Subcutaneous abdominal adipose tissue (tissue), 5 donors: ENCODE results near the gene CRYBA2.
A peak's percentile ranks its signal among the peaks of the same experiment; 100 is the strongest.

Source experiments
- H3K27ac ChIP-seq: one replicate; pipeline ENCODE4 v1.7.0; 2013; ENCODE audit warnings: low read depth, mild to moderate bottlenecking, inconsistent platforms, low read length, moderate library complexity
- H3K27me3 ChIP-seq, 5 donors: one replicate each; pipeline ENCODE4 v1.7.0; 2013; ENCODE audit warnings: low read length in 5 of 5, inconsistent platforms in 1 of 5; ENCODE audit not compliant: control insufficient read depth in 5 of 5, insufficient read depth in 4 of 5
- H3K36me3 ChIP-seq, 5 donors: one replicate each; pipeline ENCODE4 v1.7.0; 2013; ENCODE audit warnings: low read length in 5 of 5; ENCODE audit not compliant: control insufficient read depth in 5 of 5, insufficient read depth in 5 of 5
- H3K4me1 ChIP-seq, 5 donors: one replicate each; pipeline ENCODE4 v1.7.0; 2013; ENCODE audit warnings: low read length in 5 of 5, mild to moderate bottlenecking in 3 of 5, moderate library complexity in 1 of 5; ENCODE audit not compliant: control insufficient read depth in 5 of 5, insufficient read depth in 5 of 5
- H3K4me3 ChIP-seq, 5 donors: one replicate each; pipeline ENCODE4 v1.7.0; 2013; ENCODE audit warnings: low read length in 5 of 5, low read depth in 1 of 5
- H3K9ac ChIP-seq, 5 donors: one replicate each; pipeline ENCODE4 v1.7.0; 2013; ENCODE audit warnings: low read length in 5 of 5, mild to moderate bottlenecking in 4 of 5, moderate library complexity in 3 of 5
- H3K9me3 ChIP-seq, 5 donors: one replicate each; pipeline ENCODE4 v1.7.0; 2013; ENCODE audit warnings: low read length in 5 of 5; ENCODE audit not compliant: control insufficient read depth in 5 of 5
- donor health status: healthy.
- donor health status: healthy.
- donor health status: healthy.
- donor health status: healthy.
- donor health status: healthy.

Gene CRYBA2

DNA sequence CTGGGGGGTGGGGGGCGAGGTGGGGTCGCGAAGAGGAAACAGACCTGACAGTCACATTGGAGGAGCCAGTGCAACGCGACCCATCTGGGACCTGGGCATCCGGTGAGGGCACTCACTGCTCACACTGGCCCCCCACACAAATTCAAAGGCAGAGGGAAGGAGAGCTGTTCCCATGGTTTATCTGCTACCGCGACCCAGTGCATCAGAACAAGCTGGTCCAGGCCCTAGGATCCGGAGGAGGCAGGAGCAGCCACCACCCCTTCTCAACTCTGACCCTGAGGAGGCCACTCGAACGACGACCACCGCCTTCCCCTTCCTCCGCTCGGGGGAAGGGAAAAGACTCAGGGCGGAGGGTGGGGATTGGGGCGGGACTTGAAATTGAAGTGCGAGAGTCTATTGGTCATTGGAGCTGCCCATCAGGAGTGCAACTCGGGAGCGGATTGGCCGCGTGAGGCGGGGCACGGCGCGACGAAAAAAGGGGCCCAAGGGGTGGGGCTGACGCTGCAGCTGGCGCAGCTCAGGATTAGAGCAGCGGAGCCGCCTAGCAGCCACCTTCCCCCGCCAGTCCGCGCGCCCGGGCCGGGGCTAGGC is 34.0 kb downstream of the CRYBA2 start, which contains the start of gene CDK5R2:
Gene CDK5R2, plus strand, starts transcription at position 526 of the 591 bp plus-strand sequence. CDS start 155 bp downstream, outside the sequence.
- no peaks in the 10 kb centered on the region for H3K9me3 ChIP-seq
- peaks cover 0 to 23% (median 13%) of the 10 kb centered on the region in 5 donors for H3K4me1 ChIP-seq
- H3K4me3 ChIP-seq, result peak within 1 kb of the TSS in 3 of 5 donors; percentile 22 to 50 (median 38)
- no peaks in the 10 kb centered on the region for H3K36me3 ChIP-seq
- peaks cover 58 to 68% (median 63%) of the 10 kb centered on the region in 5 donors for H3K27me3 ChIP-seq
- no peak within 1 kb of the TSS for H3K9ac ChIP-seq
- no peak within 1 kb of the TSS for H3K27ac ChIP-seq

DNA sequence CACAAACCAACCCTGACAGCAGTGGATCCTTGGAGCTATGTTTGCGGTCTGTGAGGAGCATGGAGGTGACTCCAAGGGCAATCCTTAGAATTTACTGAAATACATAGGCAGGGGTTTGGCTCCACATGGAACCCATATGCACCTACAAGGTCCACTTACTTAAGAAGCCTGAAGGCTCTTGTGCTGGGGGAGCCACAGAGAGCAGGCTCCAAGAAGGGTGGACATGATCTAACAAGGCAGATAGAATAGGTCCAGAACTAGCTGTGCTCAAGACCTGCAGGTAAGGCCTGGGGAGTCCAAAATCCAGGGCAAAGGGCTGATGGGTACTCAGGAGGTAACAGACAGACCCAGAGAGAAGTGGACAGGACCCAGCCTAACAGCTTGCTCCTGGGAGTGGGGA is 34.9 kb downstream of the CRYBA2 start:
- Histone ChIP-seq H3K9me3 (no peaks in the 10 kb centered on the region), H3K36me3 (no peaks in the 10 kb centered on the region), H3K9ac (no peak overlapping the region), H3K27ac (no peak overlapping the region), H3K27me3 (peaks cover 48 to 59% (median 58%) of the 10 kb centered on the region in 5 donors), H3K4me3 (no peak overlapping the region), H3K4me1 (peaks cover 0 to 23% (median 13%) of the 10 kb centered on the region in 5 donors)

DNA sequence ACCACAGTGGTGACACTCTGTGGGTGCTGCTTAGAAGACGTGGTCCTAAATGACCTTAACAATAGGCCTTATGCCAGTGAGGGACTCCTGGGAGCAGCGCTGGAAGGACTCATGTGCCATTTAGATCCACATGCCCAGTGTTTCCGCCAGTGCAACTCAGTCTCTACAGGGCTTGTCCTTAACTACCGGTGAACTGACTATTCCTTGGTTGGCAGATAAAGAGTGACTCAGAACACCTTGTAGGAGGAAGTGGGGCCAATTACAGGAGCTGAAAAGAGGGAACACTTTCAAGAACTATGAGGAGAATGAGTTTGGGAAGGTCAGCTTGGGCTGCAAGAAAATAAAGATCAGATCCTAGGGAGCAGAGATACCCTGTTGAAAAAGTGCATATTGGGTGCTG is 35.6 kb downstream of the CRYBA2 start:
- H3K9ac ChIP-seq, result no peak overlapping the region
- H3K4me3 ChIP-seq, result no peak overlapping the region
- H3K4me1 ChIP-seq, result peaks cover 0 to 17% (median 12%) of the 10 kb centered on the region in 5 donors
- no peak overlapping the region for H3K27ac ChIP-seq
- H3K27me3 ChIP-seq, result peaks cover 42 to 55% (median 52%) of the 10 kb centered on the region in 5 donors
- H3K9me3 ChIP-seq, result no peaks in the 10 kb centered on the region
- H3K36me3 ChIP-seq, result no peaks in the 10 kb centered on the region

GRCh38 chr2:218956039-218956438 is 37.2 kb downstream of the CRYBA2 start:
- Histone ChIP-seq H3K4me1 (peaks cover 0 to 16% (median 10%) of the 10 kb centered on the region in 5 donors), H3K9ac (no peak overlapping the region), H3K4me3 (no peak overlapping the region), H3K36me3 (no peaks in the 10 kb centered on the region), H3K27me3 (peaks cover 30 to 43% (median 37%) of the 10 kb centered on the region in 5 donors), H3K9me3 (no peaks in the 10 kb centered on the region), H3K27ac (no peak overlapping the region)

DNA sequence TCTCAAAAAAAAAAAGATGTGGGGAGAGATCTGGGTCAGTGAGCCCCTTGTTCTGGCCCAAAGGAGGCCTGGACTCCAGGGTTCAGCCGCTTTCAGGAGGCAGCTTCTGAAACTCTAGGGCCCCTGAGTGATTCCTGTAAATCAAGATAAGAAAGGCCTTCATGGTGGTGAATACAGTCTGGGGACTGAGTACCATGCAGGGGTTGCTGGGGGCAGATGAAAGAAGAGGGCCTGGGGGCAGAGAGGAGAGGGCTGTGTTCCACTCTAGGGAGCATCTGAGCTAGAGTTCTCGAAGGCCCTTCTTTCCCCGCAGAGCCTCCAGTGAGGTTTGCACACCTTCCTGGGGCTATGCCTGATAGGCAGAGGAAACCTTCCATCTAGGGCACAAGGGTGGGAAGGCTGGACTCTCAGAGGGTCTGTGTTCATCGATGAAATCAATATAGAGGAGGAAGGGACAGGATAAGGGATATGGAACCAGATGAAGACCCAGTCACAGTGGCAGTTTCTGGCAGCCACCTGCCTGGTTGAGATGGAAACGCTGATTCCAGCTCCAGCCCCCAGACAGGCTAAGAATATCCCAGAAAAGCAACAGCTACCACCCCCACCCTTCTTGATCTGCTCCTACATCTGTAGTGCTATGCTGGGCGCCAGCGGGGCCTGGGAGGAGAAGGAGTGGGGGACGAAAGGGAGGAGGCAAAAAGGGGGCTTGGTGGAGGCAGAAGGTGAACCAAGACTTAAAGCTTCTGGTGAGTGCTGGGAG is 38.5 kb downstream of the CRYBA2 start:
- H3K4me3 ChIP-seq, result no peak overlapping the region
- peaks cover 19 to 32% (median 29%) of the 10 kb centered on the region in 5 donors for H3K27me3 ChIP-seq
- no peak overlapping the region for H3K27ac ChIP-seq
- peaks cover 0 to 7% (median 4%) of the 10 kb centered on the region in 5 donors for H3K4me1 ChIP-seq
- H3K36me3 ChIP-seq, result no peaks in the 10 kb centered on the region
- H3K9ac ChIP-seq, result no peak overlapping the region
- H3K9me3 ChIP-seq, result no peaks in the 10 kb centered on the region

DNA sequence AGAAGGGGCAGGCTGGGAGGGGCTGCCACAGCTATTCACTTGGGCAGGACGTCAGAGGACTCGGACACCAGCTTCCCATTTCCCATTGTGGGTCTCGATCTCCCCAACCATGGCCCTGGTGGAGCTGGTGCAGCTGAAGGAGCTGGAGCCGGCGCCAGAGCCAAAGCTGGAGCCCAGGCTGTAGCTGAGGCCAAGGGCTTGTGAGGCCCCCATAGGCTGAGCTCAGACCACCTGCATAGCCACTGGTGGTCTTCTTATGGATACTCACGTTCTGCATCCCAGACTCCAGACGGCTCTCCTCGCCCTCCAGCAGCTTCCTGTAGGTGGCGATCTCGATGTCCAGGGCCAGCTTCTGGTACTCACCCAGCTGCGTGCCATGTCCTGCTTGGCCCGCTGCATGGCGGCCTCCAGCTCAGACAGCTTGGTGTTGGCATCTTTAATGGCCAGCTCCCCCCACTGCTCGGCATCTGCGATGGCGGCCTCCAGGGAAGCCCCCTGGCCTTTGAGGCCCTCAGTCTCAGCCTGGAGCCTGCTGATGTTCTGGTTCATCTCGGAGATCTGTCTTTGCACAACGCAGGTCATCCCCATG is 39.8 kb downstream of the CRYBA2 start:
- Histone ChIP-seq H3K9me3 (no peaks in the 10 kb centered on the region), H3K4me3 (no peak overlapping the region), H3K27me3 (peaks cover 10 to 25% (median 19%) of the 10 kb centered on the region in 5 donors), H3K27ac (no peak overlapping the region), H3K9ac (no peak overlapping the region), H3K4me1 (no peaks in the 10 kb centered on the region), H3K36me3 (no peaks in the 10 kb centered on the region)

- Histone ChIP-seq H3K9me3 (no peaks in the 10 kb centered on the region), H3K9ac (no peak overlapping the region), H3K36me3 (no peaks in the 10 kb centered on the region), H3K4me3 (no peak overlapping the region), H3K27me3 (peaks cover 4 to 13% (median 12%) of the 10 kb centered on the region in 5 donors), H3K4me1 (no peaks in the 10 kb centered on the region), H3K27ac (no peak overlapping the region)
Measured at GRCh38 chr2:218952160-218952559, 41.1 kb downstream of the CRYBA2 start.

- H3K27ac ChIP-seq, result no peak overlapping the region
- H3K36me3 ChIP-seq, result no peaks in the 10 kb centered on the region
- no peak overlapping the region for H3K4me3 ChIP-seq
- peaks cover 4 to 22% (median 13%) of the 10 kb centered on the region in 5 donors for H3K27me3 ChIP-seq
- no peaks in the 10 kb centered on the region for H3K9me3 ChIP-seq
- no peaks in the 10 kb centered on the region for H3K4me1 ChIP-seq
- no peak overlapping the region for H3K9ac ChIP-seq
Measured at GRCh38 chr2:218946621-218947020, 46.6 kb downstream of the CRYBA2 start.

DNA sequence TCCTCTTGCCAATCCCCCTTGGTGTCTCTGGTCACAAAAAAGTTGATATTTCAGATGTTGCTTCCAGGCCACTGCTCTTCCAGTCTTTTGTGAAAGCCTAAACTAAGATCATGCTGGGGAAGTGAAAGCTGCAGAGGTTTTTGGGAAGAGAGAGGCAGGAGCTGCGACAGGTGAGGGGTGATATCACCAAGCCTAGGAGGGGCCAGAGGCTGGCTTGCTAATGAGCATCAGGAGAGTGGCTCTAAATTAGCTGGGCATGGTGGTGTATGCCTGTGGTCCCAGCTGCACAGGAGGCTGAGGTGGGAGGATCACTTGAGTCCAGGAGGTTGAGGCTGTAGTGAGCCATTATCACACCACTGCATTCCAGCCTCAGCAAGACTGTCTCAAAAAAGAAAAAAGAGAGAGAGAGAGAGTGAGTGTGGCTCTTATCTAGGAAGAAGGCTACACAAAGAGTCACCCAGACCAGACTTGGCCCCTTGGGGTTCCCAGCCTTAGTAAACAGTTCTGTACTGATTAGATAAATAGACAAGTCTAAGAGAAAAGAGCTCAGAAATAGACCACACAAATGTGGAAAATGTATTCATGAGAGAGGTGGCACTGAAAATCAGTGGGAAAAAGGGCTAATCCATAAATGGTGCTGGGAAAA is 48.3 kb downstream of the CRYBA2 start:
- Histone ChIP-seq H3K4me3 (no peak overlapping the region), H3K9me3 (no peaks in the 10 kb centered on the region), H3K9ac (no peak overlapping the region), H3K4me1 (no peaks in the 10 kb centered on the region), H3K36me3 (no peaks in the 10 kb centered on the region), H3K27me3 (peaks cover 4 to 20% (median 11%) of the 10 kb centered on the region in 5 donors), H3K27ac (no peak overlapping the region)
